GM21360 (cell line): ENCODE data around the gene SBF2.
A peak's percentile ranks its signal among the peaks of the same experiment; 100 is the strongest.

Experiments used
- ATAC-seq: cut with Tn5 transposase; IDR thresholded peaks from one replicate; pipeline ENCODE4 v1.9.1; 2021; ENCODE audit warnings: mild to moderate bottlenecking, moderate library complexity; ENCODE audit not compliant: unreplicated experiment

SBF2 gene

GRCh38 chr11:9861860-9862725 lies 431.9 kb downstream of the SBF2 start:
- ATAC-seq = peak; percentile 81

GRCh38 chr11:9859554-9860305 lies 434.3 kb downstream of the SBF2 start:
- ATAC-seq = no peak

GRCh38 chr11:9858822-9859221 lies 435.2 kb downstream of the SBF2 start:
- ATAC-seq = no peak

- ATAC-seq = no peak
These were observed 435.8 kb downstream of the SBF2 start for GRCh38 chr11:9858218-9858617.

GRCh38 chr11:9855579-9856287 lies 438.3 kb downstream of the SBF2 start:
- ATAC-seq = peak; percentile 68

GRCh38 chr11:9853929-9854552 lies 440.0 kb downstream of the SBF2 start:
- no peak for ATAC-seq

GRCh38 chr11:9852465-9852864 lies 441.6 kb downstream of the SBF2 start:
- ATAC-seq = no peak

GRCh38 chr11:9851366-9851765 lies 442.7 kb downstream of the SBF2 start:
- no peak for ATAC-seq

- no peak for ATAC-seq
These were observed 443.7 kb downstream of the SBF2 start for GRCh38 chr11:9850224-9850895.

GRCh38 chr11:9849389-9849788 lies 444.6 kb downstream of the SBF2 start:
- no peak for ATAC-seq

GRCh38 chr11:9847636-9848035 lies 446.4 kb downstream of the SBF2 start:
- ATAC-seq = no peak

- no peak for ATAC-seq
These were observed 451.1 kb downstream of the SBF2 start for GRCh38 chr11:9842923-9843322.

GRCh38 chr11:9840460-9841004 lies 453.5 kb downstream of the SBF2 start:
- ATAC-seq = no peak

- ATAC-seq = no peak
These were observed 454.5 kb downstream of the SBF2 start for GRCh38 chr11:9839550-9839949.

GRCh38 chr11:9838961-9839360 lies 455.1 kb downstream of the SBF2 start:
- peak; percentile 72 for ATAC-seq

- ATAC-seq = no peak
These were observed 455.8 kb downstream of the SBF2 start for GRCh38 chr11:9838229-9838628.

- ATAC-seq = no peak
These were observed 459.7 kb downstream of the SBF2 start for GRCh38 chr11:9834291-9834690.

- no peak for ATAC-seq
These were observed 462.9 kb downstream of the SBF2 start for GRCh38 chr11:9831122-9831521.

GRCh38 chr11:9827708-9828107 lies 466.3 kb downstream of the SBF2 start:
- no peak for ATAC-seq

GRCh38 chr11:9826390-9826789 lies 467.6 kb downstream of the SBF2 start:
- ATAC-seq = no peak
